Renal cortex interstitium (tissue), 11 donors: ENCODE results near the gene DNMBP. TPM values are rescaled to one million over a fixed set of nuclear protein-coding genes. Genes with fewer than 3 reads are reported as not detected.
"Not testable (repeated sequence)": the region's sequence is repeated elsewhere in the genome, so short reads cannot be mapped to it uniquely, and the experiment has no call there.

Experiments used
- DNase-seq, 11 donors: peaks; one replicate each; pipeline ENCODE4 v3.0.0-alpha.2; 2013; ENCODE audit warnings: low read depth in 9 of 11, low spot score in 4 of 11; ENCODE audit errors: extremely low read depth in 1 of 11
- polyA plus RNA-seq, 3 donors: library from polyadenylated mRNA; unstranded; fragments of 120-200 nt; gene quantifications; one replicate each; pipeline ENCODE4 v1.2.1, GENCODE V29; 2013; ENCODE audit not compliant: insufficient read length in 3 of 3

The DNMBP gene
- polyA plus RNA-seq, 3 donors, result 31.8 to 37.6 (median 33.8) TPM

DNA sequence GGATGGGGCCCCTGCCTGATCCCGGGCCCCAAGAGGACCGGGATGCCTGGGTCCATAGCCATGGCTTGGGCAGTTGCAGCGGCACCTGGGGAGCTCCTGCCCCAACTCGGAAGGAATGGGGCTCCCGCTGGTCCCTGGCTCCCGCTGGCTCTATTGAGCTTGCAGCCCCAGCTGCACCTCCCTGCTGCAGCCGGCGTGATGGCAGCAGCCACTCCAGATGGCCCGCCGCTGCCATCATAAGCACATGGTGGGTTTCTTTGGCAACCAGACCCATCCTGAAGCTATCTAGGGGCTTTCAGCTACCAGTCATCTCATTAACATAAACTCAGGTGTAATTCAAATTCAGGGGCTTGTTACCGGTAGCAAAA, 11.1 kb upstream of the DNMBP start:
- no peak for DNase-seq

DNA sequence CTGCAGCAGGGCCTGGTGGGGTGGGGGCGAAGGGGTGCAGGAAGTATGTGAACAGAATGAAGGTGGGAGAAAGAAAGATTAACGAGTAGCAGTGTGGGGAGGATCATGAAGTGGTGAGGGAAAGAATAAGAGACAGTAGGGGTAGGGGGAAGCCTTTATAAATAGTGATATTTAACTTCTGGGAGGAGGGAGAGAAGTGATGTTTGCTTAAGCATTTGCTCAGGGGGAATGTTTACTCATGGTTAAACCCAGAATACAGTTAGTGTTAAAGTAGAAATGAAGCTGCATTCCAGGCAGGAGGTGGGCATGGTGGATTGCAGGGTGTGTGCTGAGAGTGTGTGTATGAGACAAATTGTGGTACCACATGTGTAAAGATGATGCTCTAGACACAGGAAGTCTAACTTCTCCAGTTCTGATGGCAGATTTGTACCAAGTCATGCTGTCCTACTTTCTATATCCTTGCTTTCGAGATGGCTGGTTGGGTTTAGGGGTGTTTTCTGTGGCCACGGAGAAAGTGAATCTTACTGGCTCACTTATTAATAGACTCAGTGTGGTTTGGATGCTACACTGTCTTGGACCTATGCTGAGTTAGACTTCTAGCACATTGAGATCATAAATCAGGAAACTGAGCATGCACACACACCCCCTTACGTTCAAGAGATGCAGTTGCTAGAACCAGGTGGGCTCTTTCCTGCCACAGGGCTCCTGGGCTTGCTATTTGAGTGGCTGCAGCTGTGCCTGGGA, 10.6 kb upstream of the DNMBP start:
- DNase-seq, result no peak

- DNase-seq, result no peak
These were observed 10.0 kb upstream of the DNMBP start for GRCh38 chr10:100019787-100020141.

DNA sequence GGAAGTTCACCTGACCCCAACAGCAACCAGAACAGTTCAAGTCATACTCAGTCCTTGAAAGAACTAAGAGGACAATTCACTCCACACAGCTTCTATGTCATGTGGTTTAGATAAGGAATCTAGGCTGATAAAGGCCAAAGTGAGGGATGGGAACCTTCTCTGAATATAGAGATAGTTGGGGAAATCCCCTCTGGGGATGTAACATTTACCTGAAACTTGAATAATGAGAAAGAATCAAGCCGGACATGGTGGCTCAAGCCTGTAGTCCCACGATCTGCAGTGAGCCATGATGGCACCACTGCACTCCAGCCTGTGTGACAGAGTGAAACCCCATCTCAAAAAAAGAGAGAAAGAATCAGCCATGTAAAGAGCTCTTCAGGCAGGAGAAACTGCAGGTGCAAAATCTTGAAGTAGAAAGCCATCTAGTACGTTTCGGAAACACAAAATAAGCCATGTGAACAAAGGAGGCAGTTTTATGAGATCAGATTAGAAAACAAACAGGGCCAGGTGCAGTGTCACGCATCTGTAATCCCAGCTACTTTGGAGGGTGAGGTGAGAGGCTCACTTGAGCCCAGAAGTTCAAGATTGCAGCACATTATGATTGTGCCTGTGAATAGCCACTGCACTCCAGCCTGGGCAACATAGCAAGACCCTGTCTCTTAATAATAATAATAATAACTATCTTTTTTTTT, 4.5 kb upstream of the DNMBP start:
- DNase-seq, result no peak

GRCh38 chr10:100013621-100014020, 3.9 kb upstream of the DNMBP start:
- DNase-seq, result no peak

GRCh38 chr10:100011906-100012305, 2.2 kb upstream of the DNMBP start:
- DNase-seq, result not testable (repeated sequence)

DNA sequence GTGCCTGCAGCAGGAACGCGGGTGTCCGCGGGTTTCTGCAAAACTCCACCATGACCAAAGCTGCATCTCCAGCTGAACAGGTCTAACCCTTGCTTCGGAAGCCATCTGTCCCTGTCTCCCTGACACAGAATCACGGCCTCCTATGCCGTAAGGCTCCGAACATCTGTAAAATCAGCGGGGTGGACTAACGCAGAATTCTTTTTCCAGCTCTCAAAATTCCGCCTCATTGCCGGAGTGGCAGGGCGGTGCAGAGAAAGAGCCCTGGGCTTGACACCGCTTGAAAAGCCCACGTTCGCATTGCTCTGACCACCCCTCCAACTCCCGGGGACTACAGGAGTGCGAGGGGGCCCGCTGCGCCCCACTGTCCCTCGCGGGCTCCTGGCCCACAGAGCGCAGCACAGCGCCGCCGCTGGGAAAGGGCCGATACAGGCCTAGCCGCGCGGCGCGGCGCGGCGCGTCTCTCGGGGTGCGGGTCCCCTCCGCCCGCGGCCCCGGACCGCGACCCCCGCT, 409 bp downstream of the DNMBP start:
- DNase-seq, result peak in 3 of 11 donors; percentile 49 to 63 (median 61)

GRCh38 chr10:100008708-100009282, 952 bp downstream of the DNMBP start:
- DNase-seq, result no peak

DNA sequence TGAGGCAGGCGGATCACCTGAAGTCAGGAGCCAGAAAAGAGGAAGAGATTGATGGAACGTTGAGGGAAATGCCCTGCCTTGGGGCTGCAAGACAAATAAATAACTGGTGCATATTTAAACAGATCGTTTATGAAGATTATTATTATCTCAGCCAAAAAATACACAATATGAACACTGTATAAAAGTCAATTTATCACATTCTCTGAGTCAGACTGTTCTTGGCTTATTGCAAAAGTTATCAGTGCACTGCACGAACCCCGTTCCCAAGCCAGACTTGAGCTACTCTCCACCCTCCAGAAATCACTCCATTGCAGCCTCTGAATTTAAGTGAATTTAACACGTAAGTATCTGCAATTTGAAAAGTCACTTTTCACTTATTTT, 1.6 kb downstream of the DNMBP start:
- no peak for DNase-seq

GRCh38 chr10:100007231-100008141, 2.3 kb downstream of the DNMBP start:
- no peak for DNase-seq

DNA sequence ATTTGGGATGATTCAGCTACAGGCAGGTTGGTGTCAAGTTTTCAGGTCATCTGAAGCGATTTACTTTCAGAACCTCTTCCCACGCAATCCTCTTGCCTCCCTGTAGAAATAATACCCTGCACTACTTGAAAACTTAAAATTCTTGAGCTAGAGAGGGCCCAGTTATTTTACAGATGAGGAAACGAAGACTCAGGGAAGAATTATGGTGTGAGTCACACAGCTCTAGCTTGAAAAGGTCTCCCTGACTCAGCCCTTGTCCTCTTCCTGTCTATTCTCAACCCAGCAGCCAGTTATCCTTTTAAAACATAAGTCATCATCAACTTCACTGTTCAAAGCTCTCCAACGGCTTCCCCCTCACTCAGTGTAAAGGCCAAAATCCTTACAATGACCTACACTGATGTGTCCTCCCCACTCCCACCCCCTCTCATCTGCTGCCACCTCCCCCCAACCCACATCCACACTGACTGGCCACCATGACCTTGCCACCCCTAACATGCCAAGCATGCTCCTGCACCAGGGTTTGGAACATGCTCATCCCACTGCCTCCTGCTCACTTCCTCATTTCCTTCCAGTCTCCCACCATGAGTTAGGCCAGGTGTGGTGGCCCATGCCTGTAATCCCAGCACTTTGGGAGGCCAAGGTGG, 3.4 kb downstream of the DNMBP start:
- DNase-seq, result no peak

- no peak for DNase-seq
These were observed 4.8 kb downstream of the DNMBP start for GRCh38 chr10:100004805-100005510.

- DNase-seq, result no peak
These were observed 9.6 kb downstream of the DNMBP start for GRCh38 chr10:100000109-100000644.

DNA sequence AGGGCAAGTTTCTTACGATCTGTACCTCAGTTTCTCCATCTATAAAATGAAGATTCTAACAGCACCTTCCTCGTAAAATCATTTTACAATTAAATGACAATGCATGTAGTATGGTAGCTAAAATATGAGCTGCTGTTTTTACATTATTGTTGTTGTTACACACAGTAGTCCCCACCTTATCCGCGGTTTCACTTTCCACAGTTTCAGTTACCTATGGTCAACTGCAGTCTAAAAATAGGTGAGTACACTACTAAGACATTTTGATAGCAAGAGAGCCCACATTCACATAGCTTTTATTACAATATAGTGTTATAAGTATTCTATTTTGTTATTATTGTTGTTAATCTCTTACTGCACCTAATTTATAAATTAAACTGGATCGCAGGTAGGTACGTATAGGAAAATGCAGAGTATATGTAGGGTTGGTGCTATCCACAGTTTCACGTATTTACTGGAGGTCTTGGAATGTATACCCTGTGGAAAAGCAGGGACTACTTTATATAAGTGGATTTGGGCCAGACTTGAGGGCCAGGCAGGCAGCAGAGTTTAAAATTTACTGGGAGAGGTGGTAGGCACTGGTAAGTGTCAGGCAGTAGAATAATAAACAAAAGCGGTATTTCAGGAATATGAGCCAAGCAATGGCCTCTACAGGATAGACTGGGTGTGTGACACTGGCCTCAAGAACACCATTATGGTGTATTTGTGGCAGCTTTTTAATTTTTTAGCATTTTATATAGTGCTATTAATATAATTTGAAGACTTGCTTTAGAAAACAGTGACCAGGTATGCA, 10.2 kb downstream of the DNMBP start:
- no peak for DNase-seq

DNA sequence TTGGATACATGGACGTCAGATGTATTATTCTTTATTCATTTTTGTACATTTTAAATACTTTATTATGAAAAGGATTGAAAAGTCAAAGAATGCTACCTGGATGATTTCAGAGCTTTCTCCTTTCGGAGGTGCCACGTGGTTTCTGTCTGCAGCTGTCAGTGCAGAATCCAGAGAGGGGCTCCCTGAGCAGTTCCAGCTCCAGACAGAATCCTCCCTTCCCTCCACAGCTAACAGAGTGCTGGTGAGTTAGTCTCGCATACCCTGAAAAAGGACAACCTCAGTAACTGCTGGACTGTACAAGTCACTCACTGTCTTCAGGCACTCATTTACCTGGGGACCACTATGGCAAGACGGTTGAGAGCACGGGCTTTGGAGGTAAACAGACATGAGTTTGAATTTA, 10.9 kb downstream of the DNMBP start:
- DNase-seq, result no peak

GRCh38 chr10:99996671-99997648, 12.8 kb downstream of the DNMBP start:
- DNase-seq, result no peak
